Colonic mucosa (tissue), 4 donors: ENCODE measurements around the gene NINL. TPM values are rescaled to one million over a fixed set of nuclear protein-coding genes. Genes with fewer than 3 reads are reported as not detected.
"Not testable (repeated sequence)": the region's sequence is repeated elsewhere in the genome, so short reads cannot be mapped to it uniquely, and the experiment has no call there.

Experiments
- DNase-seq: peaks from one replicate; pipeline ENCODE4 v3.0.0-alpha.2; 2020
- H3K27ac ChIP-seq: fragments of 200-600 bp; one replicate; pipeline ENCODE4 v1.8.0; 2021
- H3K27me3 ChIP-seq: fragments of 200-600 bp; one replicate; pipeline ENCODE4 v1.8.0; 2021
- H3K36me3 ChIP-seq: fragments of 200-600 bp; one replicate; pipeline ENCODE4 v1.8.0; 2021
- H3K4me1 ChIP-seq: fragments of 200-600 bp; one replicate; pipeline ENCODE4 v1.8.0; 2021; ENCODE audit warnings: mild to moderate bottlenecking
- H3K4me3 ChIP-seq: fragments of 200-600 bp; one replicate; pipeline ENCODE4 v1.8.0; 2021
- H3K9ac ChIP-seq, 2 donors: one replicate each; pipeline ENCODE4 v1.7.0; 2013; ENCODE audit warnings: control low read depth in 2 of 2, low read depth in 2 of 2, low read length in 2 of 2
- H3K9me3 ChIP-seq: fragments of 200-600 bp; one replicate; pipeline ENCODE4 v1.8.0; 2021
- intact Hi-C: fragments of 100-400 bp; cut with DNase I; formaldehyde crosslinking; loops from one replicate; pipeline ENCODE4 v1.14.1; 2022
- total RNA-seq, 2 donors: library from RNA; stranded (reverse); fragmentation: NEBNext Ultra II Directional in 1 of 2; extraction: Animal tissue kit (Norgen Biotek cat#: 25700) in 1 of 2; gene quantifications; one replicate each; pipeline ENCODE4 v1.2.1, GENCODE V29; 2021
- TF ChIP-seq, protein P1 (sequence below): fragments of 200-600 bp; IDR thresholded peaks from one replicate; pipeline ENCODE4 v1.8.0; 2022; ENCODE audit warnings: antibody characterized with exemption, mild to moderate bottlenecking
- donor health status: healthy.
- donor health status: DM: no; HTN: no; CAD: no.
- donor health status: DM: no; HTN: no; CAD: no.

NINL gene
- 1 to 10 TPM; 3.4 to 5.3 TPM for total RNA-seq

DNA sequence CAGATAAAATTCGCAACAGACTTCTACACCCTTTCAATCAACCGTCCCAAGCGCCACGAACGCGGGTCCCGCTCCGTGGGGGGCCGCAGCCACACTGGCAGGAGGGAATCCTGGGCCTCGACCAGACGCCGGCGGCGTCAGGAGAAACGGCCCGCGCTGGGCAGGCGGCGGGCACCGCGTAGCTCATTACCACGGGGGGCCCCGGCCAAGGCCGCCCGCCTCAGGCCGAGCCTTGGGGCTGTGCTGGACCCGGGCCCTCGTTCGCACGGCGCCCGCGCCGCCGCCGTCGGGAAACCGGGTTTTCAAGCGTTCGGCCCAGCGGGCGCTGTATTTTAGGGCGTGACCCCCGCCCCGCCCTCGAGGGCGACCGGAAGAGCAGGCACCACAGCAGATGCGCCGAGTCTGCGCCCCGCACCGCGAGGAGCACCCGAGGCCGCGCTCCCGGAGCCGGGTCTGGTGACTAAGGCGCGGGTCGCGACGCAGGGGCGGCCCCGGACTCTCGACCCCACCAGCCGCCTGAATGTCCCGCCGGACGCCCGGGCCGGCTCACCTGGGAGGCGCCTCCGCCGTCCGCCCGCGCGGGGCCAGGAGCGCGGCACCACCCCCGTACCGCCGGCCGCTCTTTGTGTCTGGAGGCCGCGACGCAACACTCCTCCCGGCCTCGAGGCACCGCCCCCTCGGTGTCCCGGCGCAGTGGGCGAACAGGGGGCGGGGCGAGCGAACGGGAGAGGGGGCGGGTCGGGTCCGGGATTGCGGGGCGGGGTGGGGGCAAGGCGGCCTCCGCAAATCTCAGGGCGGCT is at the start of gene NINL:
NINL (minus strand) TSS at position 627 of the 800 bp plus-strand sequence. CDS start 58,944 bp downstream, outside the sequence.
- DNase-seq, result peak; percentile 66
- Histone ChIP-seq H3K27ac (no peak within 1 kb of the TSS), H3K4me1 (no peaks in the 10 kb centered on the region), H3K27me3 (no peaks in the 10 kb centered on the region), H3K36me3 (no peaks in the 10 kb centered on the region), H3K9me3 (no peaks in the 10 kb centered on the region), H3K4me3 (peak within 1 kb of the TSS; percentile 50), H3K9ac (peak within 1 kb of the TSS in 1 of 2 donors; percentile 68)
- TF ChIP-seq, protein P1, sequence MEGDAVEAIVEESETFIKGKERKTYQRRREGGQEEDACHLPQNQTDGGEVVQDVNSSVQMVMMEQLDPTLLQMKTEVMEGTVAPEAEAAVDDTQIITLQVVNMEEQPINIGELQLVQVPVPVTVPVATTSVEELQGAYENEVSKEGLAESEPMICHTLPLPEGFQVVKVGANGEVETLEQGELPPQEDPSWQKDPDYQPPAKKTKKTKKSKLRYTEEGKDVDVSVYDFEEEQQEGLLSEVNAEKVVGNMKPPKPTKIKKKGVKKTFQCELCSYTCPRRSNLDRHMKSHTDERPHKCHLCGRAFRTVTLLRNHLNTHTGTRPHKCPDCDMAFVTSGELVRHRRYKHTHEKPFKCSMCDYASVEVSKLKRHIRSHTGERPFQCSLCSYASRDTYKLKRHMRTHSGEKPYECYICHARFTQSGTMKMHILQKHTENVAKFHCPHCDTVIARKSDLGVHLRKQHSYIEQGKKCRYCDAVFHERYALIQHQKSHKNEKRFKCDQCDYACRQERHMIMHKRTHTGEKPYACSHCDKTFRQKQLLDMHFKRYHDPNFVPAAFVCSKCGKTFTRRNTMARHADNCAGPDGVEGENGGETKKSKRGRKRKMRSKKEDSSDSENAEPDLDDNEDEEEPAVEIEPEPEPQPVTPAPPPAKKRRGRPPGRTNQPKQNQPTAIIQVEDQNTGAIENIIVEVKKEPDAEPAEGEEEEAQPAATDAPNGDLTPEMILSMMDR, result no peak
- intact Hi-C loops, result no loop called here

GRCh38 chr20:25632940-25633790 is 47.8 kb upstream of the NINL start:
- Histone ChIP-seq H3K27me3 (no peaks in the 10 kb centered on the region), H3K9ac (no peak overlapping the region), H3K9me3 (no peaks in the 10 kb centered on the region), H3K4me3 (no peak overlapping the region), H3K27ac (no peak overlapping the region), H3K4me1 (no peaks in the 10 kb centered on the region), H3K36me3 (no peaks in the 10 kb centered on the region)
- TF ChIP-seq, protein P1, result no peak
- DNase-seq, result no peak
- intact Hi-C loops, result no loop called here

GRCh38 chr20:25630615-25631014 is 45.3 kb upstream of the NINL start:
- H3K9ac ChIP-seq, H3K4me3 ChIP-seq, H3K27ac ChIP-seq, H3K27me3 ChIP-seq, H3K4me1 ChIP-seq, H3K9me3 ChIP-seq, DNase-seq, H3K36me3 ChIP-seq, intact Hi-C loops: not testable (repeated sequence)

- intact Hi-C loops, result no loop called here
- H3K9me3 ChIP-seq, result no peaks in the 10 kb centered on the region
- no peak for DNase-seq
- no peak overlapping the region for H3K27ac ChIP-seq
- H3K36me3 ChIP-seq, result no peaks in the 10 kb centered on the region
- no peaks in the 10 kb centered on the region for H3K4me1 ChIP-seq
- H3K9ac ChIP-seq, result no peak overlapping the region
- no peak overlapping the region for H3K4me3 ChIP-seq
- no peaks in the 10 kb centered on the region for H3K27me3 ChIP-seq
- TF ChIP-seq, protein P1, result no peak
Observed at GRCh38 chr20:25629816-25630499, 44.6 kb upstream of the NINL start.

GRCh38 chr20:25626779-25627178 is 41.4 kb upstream of the NINL start:
- H3K4me1 ChIP-seq, result no peaks in the 10 kb centered on the region
- no peak for DNase-seq
- no peaks in the 10 kb centered on the region for H3K9me3 ChIP-seq
- H3K27ac ChIP-seq, result no peak overlapping the region
- H3K9ac ChIP-seq, result no peak overlapping the region
- H3K36me3 ChIP-seq, result no peaks in the 10 kb centered on the region
- intact Hi-C loops, result no loop called here
- TF ChIP-seq, protein P1, result no peak
- H3K4me3 ChIP-seq, result no peak overlapping the region
- H3K27me3 ChIP-seq, result no peaks in the 10 kb centered on the region
